ENCODE results near the gene ATP6V1F. TPM values are rescaled to one million over a fixed set of nuclear protein-coding genes. Genes with fewer than 3 reads are reported as not detected.
A peak's percentile ranks its signal among the peaks of the same experiment; 100 is the strongest.
"Not testable (repeated sequence)": the region's sequence is repeated elsewhere in the genome, so short reads cannot be mapped to it uniquely, and the experiment has no call there.

The ATP6V1F gene
- total RNA-seq, 2 donors from 2014 or later = 115 to 145 TPM

DNA sequence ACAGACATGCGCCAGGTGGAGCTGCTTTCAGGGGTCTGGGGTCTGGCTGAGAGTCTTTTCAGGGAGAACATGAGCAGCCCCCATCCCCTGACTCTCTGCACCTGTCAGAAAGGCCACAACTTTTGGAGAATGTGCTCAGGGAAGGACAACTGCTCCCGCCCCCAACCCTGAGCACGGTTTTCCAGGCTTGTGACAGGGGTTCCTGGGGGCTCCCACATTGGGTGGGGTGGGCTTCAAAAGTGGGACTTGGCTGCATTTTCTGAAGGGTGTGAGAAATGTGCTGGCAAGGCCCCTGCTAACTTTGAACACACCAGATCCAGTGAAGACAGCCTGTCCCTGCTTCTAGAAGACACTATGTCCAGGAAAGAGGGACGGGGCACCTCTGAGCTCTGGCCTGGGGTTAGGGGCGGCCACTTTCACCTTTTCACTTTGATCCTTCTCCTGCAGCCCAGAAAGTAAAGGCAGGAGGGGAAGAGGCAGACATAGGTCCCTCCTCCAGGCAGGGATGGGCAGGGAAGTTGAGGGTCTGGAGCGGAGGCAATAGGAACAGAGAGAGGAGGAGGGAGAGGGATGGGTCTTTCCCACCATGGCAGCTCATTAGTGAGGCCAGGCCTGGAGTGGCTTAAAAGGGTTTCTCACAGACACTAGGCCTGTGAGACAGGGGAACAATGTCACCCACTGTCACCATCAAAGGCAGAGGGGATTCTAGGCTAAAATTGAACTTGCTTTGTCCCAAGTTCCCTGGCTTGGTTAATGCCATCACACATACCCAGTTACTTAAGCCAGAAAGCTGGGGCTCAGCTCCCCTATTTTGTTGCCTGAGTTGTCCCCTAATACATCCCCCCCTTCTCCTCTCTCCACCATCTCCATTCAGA is 46.3 kb downstream of the ATP6V1F start:
- no peak overlapping the region for H3K4me3 Mint-ChIP-seq
- no peaks in the 10 kb centered on the region for H3K9me3 Mint-ChIP-seq
- DNase-seq (ENCODE audit: low spot score) (peak; percentile 39), ATAC-seq (no peak)
- peaks cover 35 to 40% of the 10 kb centered on the region in 2 donors for H3K27me3 Mint-ChIP-seq
- H3K27ac Mint-ChIP-seq = no peak overlapping the region
- H3K36me3 Mint-ChIP-seq = no peaks in the 10 kb centered on the region
- H3K4me1 Mint-ChIP-seq (ENCODE audit: low read depth in 2 of 2) = peaks cover 0 to 4% of the 10 kb centered on the region in 2 donors

DNA sequence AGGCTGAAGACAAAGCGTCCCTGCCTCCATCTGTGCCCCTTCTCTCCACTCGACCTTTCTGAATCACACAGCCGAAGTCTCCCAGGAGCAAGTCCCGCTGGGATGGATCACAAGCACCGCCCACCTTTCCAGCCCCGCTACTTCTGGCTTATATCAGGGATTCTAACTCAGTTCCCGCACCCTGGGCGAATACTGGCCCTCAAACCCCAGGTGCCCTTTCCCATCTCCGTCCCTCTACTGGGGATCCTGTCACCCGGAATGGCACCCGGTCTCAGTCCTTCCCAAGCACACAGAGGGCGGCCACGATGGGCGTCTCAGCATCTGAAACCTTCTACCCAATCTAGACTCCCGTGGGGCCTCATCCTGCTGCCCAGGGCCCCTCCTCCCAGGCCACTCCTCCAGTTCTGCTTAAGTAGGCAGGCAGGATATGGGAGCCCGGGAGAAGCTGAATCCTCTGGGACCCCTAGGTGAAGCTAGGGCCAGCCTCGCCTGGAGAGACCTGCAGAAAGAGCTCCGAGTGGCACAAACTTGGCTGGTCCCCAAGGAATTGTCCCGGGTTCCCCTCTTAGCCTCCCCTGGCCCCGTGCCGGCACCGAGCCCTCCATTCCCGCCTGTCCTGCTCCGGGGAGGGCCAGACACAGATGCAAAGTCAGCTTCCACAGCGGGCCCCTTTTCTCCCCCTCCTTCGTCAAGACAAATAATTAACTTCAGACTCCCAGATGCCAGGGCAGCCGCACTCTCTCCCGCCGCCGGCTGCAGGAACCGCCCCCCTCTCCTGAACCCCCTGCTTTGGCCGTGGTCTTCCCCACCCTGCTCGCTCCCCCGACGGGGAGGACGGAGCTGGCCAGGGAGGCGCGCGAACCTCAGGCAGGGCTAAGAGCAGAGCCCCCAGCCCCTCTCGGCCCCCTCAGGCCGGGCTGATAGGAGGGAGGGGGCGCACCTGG is 47.2 kb downstream of the ATP6V1F start:
- Mint-ChIP-seq H3K4me3 (no peak overlapping the region), H3K36me3 (no peaks in the 10 kb centered on the region), H3K27me3 (peaks cover 38 to 46% of the 10 kb centered on the region in 2 donors), H3K4me1 (ENCODE audit: low read depth in 2 of 2) (peaks cover 0 to 3% of the 10 kb centered on the region in 2 donors), H3K9me3 (no peaks in the 10 kb centered on the region), H3K27ac (no peak overlapping the region)
- DNase-seq (ENCODE audit: low spot score) = no peak
- no peak for ATAC-seq

DNA sequence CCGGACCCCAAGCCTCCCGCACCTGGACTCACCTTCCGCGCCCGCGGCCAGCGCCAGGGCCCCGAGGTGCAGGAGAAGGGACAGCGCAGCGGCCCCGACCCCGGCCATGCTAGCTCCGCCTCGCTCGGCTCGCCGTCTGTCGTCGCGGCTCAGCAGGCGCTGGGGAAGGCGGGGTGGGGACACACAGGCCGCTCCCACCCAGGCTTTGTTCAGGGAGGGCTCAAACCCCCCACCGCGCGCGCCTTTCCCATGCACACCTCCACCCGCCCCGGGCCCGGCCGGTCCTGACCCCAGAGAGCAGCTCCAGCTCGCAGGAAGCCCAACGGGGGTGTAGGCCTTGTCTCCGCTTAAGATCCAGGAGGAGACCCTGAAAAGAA is 47.9 kb downstream of the ATP6V1F start, which contains the start of gene KCP:
Gene KCP, minus strand, starts transcription at position 141 of the 377 bp plus-strand sequence. Its CDS starts 33 bp downstream, at position 108.
- Mint-ChIP-seq H3K27me3 (peaks cover 39 to 52% of the 10 kb centered on the region in 2 donors), H3K36me3 (no peaks in the 10 kb centered on the region), H3K4me3 (no peak within 1 kb of the TSS), H3K4me1 (ENCODE audit: low read depth in 2 of 2) (peaks cover 5 to 7% of the 10 kb centered on the region in 2 donors), H3K9me3 (no peaks in the 10 kb centered on the region), H3K27ac (no peak within 1 kb of the TSS)
- DNase-seq (ENCODE audit: low spot score) = no peak
- no peak for ATAC-seq

DNA sequence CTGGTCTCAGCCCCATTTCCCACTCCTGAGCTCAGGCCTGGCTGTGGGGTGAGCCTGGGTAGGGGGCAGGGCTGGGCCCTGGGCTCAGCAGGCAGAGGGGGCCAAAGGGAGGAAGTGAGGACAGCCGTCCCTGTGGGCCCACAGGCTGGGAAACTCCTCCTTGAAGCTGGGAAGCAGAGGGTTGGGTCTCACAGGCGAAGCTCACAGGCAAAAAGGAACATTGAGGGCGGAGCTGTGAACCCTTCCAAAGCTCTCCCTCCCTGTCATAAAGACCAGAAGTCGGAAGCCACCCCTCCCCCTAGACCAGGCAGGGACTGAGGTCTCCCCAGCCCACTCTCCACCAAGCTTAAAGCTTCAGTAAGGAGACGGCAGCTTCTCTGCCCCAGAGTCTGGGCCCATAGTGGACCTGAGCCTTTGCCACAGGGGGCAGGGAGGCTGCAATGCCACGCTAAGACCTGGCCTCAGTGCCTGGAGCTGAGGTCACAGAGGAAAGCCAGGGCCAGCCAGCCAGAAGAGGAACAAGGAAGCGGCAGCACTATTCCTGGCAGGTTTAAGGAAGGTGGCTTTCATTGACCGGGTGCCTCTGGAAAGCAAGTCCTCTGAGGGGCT is 48.9 kb downstream of the ATP6V1F start:
- Mint-ChIP-seq H3K27me3 (peaks cover 41 to 49% of the 10 kb centered on the region in 2 donors), H3K4me1 (ENCODE audit: low read depth in 2 of 2) (peaks cover 5 to 8% of the 10 kb centered on the region in 2 donors), H3K27ac (no peak overlapping the region), H3K4me3 (no peak overlapping the region), H3K36me3 (no peaks in the 10 kb centered on the region), H3K9me3 (no peaks in the 10 kb centered on the region)
- ATAC-seq (no peak), DNase-seq (ENCODE audit: low spot score) (no peak)

DNA sequence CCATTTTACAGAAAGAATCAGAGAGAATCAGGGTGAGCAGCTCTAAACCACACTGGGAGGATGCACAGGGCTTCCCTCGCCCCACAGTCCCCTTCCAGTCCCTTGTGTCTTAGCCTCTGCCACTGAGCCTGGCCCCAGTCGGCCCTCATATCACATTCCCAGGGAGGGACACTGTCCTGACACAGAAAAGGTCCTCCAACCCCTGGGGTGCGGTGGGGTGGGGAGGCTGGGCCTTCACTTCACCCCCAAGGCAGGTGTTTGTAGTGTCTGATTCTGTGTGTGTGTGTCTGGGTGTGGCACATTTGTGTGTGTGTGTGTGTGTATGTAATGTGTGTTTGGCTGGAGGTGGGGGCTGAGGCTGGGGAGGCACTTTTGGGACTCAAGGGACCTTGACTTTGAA is 49.6 kb downstream of the ATP6V1F start:
- peaks cover 46 to 49% of the 10 kb centered on the region in 2 donors for H3K27me3 Mint-ChIP-seq
- no peak overlapping the region for H3K27ac Mint-ChIP-seq
- DNase-seq (ENCODE audit: low spot score) (no peak), ATAC-seq (no peak)
- peaks cover 5 to 8% of the 10 kb centered on the region in 2 donors for H3K4me1 Mint-ChIP-seq (ENCODE audit: low read depth in 2 of 2)
- no peaks in the 10 kb centered on the region for H3K36me3 Mint-ChIP-seq
- no peak overlapping the region for H3K4me3 Mint-ChIP-seq
- no peaks in the 10 kb centered on the region for H3K9me3 Mint-ChIP-seq

DNA sequence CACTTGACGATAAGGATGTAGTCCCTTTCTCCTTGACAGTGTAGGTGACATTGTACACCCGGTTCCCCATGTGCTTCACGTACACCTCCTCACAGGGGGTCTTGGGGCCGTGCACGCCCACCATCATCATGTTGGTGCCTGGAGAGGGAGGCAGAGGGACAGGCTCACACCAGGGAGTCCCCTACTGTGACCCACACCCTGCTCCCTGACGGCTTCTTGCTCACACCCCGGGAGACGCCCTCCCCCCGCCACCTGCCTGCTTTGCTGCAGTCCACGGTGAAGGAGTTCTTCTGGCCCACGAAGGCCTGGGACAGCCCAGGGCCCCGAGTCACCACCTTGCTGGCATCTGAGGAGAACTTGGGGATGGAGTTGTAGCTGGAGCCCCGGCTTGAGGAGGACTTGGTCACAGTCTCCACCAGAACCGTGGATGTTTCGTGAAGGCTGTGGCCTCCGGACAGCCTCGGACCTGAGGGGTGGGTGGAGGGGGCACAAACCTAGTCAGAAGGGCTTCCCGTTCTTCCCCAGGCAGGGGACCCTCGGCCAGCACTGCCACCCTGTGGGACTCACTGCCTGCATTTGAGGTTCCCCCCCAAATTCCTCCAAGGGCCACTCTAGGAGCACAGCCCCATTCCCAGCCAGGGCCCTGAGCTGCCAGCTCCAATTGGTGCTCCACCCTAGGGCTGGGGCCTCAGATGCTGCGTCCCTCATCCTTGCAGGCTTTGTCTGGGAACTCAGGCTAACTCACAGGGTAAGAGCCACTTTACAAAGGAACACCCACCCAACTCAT is 50.2 kb downstream of the ATP6V1F start:
- ATAC-seq; H3K4me1 Mint-ChIP-seq (ENCODE audit: low read depth in 2 of 2); H3K36me3 Mint-ChIP-seq; H3K9me3 Mint-ChIP-seq; H3K27ac Mint-ChIP-seq; H3K4me3 Mint-ChIP-seq: not testable (repeated sequence)
- peak; percentile 13 for DNase-seq (ENCODE audit: low spot score)
- H3K27me3 Mint-ChIP-seq = peaks cover 44 to 51% of the 10 kb centered on the region in 2 donors

DNA sequence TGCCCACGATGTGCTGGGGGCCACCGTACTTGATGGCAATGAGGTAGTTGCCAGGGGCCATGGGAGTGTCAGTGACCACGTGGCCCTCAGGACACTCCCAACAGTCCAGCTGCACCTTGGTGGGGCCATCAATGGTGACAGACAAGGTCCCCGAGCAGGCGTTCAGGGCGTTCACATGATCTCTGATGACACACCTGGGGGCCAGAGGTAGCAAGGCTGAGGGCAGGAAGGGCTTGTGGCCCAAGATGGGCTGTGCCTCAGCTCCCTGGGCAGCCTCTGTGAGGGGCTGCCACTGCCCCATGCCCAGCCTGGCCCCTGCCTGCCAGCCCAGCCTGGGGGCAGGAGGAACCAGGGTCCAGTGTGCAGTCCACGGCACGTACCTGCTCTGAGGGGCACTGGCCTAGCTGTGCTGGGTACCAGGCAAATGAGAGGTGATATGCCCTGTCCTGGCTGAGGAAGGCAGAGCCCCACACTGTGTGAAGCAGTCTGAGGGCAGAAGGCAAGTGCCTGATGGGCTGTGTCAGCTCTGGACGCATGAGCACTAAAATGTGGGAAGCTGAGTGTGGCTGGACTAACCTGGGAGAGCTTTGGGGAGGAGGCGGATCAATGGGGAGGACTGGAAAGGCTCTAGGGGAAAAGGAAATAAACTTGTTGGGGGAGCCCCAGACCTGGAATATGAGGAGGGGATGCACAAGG is 51.4 kb downstream of the ATP6V1F start:
- no peaks in the 10 kb centered on the region for H3K9me3 Mint-ChIP-seq
- DNase-seq (ENCODE audit: low spot score) (peak; percentile 18), ATAC-seq (no peak)
- H3K4me1 Mint-ChIP-seq (ENCODE audit: low read depth in 2 of 2) = peaks cover 5 to 8% of the 10 kb centered on the region in 2 donors
- no peak overlapping the region for H3K4me3 Mint-ChIP-seq
- H3K36me3 Mint-ChIP-seq = no peaks in the 10 kb centered on the region
- H3K27me3 Mint-ChIP-seq = peaks cover 51 to 53% of the 10 kb centered on the region in 2 donors
- no peak overlapping the region for H3K27ac Mint-ChIP-seq

DNA sequence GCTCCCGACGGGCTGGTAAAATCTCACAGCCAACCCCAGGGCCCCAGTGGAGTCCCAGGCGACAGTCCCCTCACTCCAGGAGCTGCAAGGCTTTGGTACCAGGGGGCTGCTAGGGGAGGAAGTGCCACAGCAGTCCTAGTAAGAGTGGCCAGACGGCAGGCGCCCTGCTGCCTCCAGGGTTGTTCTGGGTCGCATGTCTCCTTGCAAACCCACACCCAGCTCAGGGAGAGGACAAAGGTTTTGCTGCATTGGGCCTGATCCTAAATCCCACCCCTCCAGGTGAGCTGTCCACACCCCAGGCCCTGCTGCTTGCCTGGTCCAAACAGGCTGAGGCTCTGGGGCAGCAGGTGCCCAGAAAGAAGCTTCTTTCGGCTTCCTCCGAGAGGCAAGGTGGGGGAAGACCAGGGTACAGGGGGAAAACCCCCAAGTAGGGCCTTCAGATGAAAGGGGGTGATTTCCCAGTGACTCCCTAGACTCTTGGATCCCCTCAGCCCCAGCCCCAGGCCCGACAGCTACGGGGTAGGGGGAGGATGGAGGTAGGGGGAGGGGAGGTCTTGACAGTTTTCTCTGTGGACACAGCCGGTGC is 52.0 kb downstream of the ATP6V1F start:
- Mint-ChIP-seq H3K9me3 (no peaks in the 10 kb centered on the region), H3K4me1 (ENCODE audit: low read depth in 2 of 2) (peaks cover 5 to 8% of the 10 kb centered on the region in 2 donors), H3K27ac (no peak overlapping the region), H3K27me3 (peaks cover 50 to 53% of the 10 kb centered on the region in 2 donors), H3K4me3 (no peak overlapping the region), H3K36me3 (no peaks in the 10 kb centered on the region)
- DNase-seq (ENCODE audit: low spot score) = peak; percentile 54
- no peak for ATAC-seq

DNA sequence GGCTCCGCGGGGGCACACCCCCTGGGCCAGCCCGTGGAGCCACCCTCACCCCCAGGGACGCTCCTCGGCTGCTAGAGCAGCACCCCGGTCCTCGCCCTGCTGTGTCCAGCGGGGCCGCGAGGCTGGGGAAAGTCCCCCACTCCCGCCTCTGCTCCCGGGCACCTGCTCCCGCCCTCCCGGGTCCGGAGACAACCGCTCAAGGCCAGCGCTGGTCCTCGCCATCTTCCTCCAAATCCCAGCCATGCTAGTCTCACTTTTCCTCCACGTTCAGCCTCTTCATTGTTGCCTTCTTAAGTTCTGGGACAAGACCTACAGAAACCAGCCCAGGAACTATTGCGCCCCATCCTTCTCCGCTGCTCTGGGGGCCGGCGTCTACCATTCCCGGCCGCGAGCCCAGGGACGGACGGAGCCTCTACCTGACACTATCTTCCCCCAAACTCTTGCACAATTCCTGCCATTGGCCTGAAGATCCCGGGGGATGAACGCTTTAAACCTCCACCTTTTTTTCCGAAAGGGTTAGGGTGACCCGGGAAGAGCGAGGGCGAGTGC is 52.7 kb downstream of the ATP6V1F start:
- no peaks in the 10 kb centered on the region for H3K36me3 Mint-ChIP-seq
- H3K9me3 Mint-ChIP-seq = no peaks in the 10 kb centered on the region
- H3K27ac Mint-ChIP-seq = no peak overlapping the region
- H3K4me3 Mint-ChIP-seq = peak overlapping the region; percentile 15
- ATAC-seq (no peak), DNase-seq (ENCODE audit: low spot score) (peak; percentile 50)
- H3K27me3 Mint-ChIP-seq = peaks cover 49% of the 10 kb centered on the region in 2 donors
- H3K4me1 Mint-ChIP-seq (ENCODE audit: low read depth in 2 of 2) = peaks cover 5 to 8% of the 10 kb centered on the region in 2 donors

Measured in natural killer cell treated with Interleukin-12 subunit alpha and Interleukin-12 subunit beta and Interleukin-15 and Interleukin-18, amount 100 ng/mL, for 72 hours (primary cell).